Limb (tissue), 2 donors: ENCODE results near the gene GFY.
A peak's percentile ranks its signal among the peaks of the same experiment; 100 is the strongest.

Source experiments
- DNase-seq, 2 donors: peaks; one replicate each; pipeline ENCODE4 v3.0.0-alpha.2; 2016; ENCODE audit errors: extremely low spot score in 2 of 2

Gene GFY

DNA sequence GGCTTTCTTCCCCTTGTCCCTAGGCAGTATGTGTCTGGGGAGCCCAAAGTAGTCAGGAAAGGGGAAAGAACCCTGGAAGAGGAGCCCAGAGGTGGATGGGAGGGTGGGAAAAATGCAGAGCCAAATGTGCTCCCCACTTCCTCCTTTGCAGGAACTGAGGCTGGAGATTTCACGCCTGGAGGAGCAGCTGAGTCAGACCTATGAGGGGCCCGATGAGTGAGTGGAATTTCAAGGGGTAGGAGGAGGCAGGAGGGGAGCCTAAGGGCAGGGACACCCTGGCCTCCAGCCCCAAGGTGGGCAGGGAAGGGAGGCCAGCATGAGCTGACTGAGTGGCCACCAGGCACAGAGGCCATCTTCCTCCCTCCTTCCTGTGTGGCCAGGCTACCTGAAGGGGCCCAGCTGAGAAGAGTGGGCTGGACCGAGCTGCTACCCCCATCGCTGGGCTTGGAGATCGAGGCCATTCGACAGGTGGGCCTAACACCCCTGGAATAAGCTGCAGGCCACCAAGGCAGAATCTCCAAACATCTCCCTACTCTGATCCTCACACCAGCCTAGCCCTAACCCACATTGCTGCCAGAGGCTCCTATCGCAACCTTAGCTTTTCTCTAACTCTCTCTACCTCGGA, 16.3 kb upstream of the GFY start:
- DNase-seq: no peak

- DNase-seq: no peak
Measured at GRCh38 chr19:49409441-49410029, 15.7 kb upstream of the GFY start.

GRCh38 chr19:49411681-49412326, 13.4 kb upstream of the GFY start:
- DNase-seq: no peak

- DNase-seq: no peak
Measured at GRCh38 chr19:49413348-49413747, 11.8 kb upstream of the GFY start.

GRCh38 chr19:49414256-49414655, 10.9 kb upstream of the GFY start:
- no peak for DNase-seq

DNA sequence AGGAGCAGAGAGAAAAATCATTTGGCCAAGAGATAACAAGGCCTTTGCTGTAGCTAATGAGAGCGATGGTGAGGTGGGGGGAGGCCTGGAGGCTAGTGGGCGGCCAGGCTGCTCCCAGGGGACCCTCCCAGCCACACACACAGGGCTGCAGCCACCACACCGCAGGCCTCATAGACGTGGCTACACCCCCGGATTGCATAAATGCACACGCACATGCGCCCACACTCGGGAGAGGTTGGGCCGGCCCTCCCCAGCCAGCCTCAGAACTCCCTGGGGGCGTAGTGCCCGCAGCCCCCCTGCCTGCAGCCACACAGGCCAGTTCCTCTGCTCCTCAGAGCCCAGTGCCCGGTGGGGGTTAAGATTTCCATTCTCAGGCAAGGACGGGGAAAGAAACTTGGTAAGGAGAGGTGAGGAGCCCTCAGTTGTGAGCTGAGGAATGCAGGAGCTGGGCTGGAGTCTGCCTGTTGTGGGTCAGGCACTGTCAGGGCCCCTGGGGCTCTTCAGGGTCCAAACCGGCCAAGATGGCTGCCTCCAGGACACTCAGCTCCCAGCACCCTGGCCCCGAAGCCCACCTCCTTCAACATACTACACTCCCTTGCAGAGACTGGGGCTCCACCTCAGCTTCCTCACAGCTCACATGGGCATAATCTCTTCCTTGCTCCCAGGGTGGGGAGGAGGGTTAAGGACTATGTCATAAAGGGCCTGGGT, 9.9 kb upstream of the GFY start:
- DNase-seq: no peak

DNA sequence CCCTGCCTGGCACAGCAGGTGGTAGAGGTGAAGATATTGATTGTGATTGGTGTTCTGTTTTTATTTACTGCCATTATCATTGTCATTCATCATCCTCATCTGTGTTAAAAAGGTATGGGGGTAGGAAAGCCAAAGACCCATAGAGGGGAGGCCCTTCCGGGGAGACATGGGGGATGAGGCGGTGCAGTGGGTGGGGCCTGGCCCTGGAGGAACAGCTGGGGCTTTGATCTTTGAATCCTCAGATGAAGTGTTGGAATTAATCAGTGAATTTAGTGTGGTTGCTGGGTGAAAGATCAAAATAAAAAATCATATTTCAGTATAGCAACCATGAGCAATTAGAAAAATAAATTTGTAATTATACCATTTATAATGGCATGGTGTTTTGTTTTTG, 9.4 kb upstream of the GFY start:
- no peak for DNase-seq

- DNase-seq: no peak
Measured at GRCh38 chr19:49417088-49417487, 8.1 kb upstream of the GFY start.

DNA sequence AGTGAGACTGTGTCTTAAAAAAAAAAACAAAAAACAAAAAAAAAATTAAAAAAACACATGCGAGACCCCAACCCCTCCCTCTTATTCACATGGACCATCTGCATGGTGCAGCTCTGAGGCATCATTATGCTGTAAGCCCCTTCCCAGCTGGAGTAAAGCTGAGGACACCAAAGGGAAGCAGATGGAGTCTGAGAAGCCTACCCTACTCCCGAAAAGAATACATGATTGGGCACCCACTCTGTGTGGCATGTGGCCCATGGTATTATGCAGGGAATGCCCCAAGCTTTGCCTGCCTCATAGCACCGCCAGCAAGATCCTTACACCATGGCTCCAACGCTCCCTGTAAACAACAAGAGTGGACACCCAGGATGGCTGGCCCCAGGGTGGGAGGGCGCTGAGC, 6.7 kb upstream of the GFY start:
- no peak for DNase-seq

GRCh38 chr19:49419173-49419572, 6.0 kb upstream of the GFY start:
- DNase-seq: no peak

DNA sequence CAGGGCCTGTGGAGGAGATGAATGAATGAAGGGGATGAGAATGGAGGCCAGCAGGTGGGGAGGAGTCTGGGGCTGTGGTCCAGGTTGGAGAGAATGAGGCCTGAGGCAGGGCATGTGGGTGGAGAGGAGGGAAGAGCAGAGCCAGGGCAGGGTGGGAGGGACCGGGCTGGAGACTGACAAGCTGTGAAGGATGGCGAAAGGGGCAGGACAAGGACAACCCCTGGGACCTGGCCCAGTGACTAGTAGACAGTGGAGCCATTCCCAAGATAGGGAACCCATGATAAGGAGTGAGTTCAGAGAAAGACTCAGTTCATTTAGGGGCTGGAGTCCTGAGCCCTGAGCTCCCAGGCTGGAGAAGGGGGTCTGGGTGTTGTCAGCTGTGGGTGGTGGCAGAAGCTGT, 5.0 kb upstream of the GFY start:
- no peak for DNase-seq

- peak; percentile 51 to 79 for DNase-seq
Measured at GRCh38 chr19:49421039-49421877, 3.9 kb upstream of the GFY start.

GRCh38 chr19:49421878-49422202, 3.3 kb upstream of the GFY start:
- no peak for DNase-seq

- DNase-seq: peak in 1 of 2 donors; percentile 67
Measured at GRCh38 chr19:49422407-49423070, 2.6 kb upstream of the GFY start.

DNA sequence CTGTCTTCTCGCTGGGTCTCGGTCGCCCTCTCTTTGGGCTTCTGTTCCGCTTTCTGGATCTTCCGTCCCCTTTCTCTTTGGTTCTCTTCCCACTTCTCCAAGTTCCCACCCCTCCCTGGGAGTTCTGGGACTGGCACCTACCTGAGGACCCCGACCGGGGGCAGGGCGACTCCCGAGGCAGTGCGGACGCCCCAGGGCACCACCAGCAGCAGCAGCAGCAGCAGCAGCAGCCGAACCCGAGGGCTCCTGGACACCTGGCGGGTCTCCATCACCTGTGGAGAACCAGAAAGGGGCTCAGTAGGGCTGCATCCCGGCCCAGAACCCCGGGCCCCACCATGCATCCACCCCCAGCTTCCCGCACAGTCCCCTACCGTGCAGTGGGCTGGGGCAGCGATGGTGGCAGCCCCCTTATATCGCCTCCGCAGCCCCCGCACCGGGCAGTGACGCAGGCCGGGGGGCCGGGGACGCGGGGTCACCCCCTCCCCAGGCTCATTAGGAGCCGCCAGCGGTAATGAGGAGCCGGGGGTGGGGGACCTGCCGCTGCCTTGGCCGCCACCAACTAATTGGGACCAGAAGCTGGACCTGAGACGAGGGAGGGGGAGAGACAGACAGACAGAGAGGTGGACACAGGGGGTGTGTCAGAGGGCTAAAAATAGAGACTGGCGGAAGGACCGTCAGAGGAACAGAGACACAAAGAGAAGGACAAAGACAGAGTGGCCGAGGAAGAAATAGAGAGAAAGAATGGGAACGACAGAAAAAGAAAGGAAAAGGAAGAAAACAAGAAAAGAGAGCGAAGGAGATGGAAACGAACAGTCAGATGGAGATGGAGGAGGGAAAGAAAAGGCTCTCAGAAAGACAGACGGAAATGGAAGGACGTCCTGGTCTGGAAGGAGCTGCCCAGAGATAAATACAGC, 1.9 kb upstream of the GFY start, which contains the start of gene PTH2:
TSS of gene PTH2 (minus strand) at position 371 of the 914 bp plus-strand sequence. CDS start at position 269, 102 bp downstream.
- no peak for DNase-seq

- DNase-seq: no peak
Measured at GRCh38 chr19:49423985-49424303, 1.2 kb upstream of the GFY start.

DNA sequence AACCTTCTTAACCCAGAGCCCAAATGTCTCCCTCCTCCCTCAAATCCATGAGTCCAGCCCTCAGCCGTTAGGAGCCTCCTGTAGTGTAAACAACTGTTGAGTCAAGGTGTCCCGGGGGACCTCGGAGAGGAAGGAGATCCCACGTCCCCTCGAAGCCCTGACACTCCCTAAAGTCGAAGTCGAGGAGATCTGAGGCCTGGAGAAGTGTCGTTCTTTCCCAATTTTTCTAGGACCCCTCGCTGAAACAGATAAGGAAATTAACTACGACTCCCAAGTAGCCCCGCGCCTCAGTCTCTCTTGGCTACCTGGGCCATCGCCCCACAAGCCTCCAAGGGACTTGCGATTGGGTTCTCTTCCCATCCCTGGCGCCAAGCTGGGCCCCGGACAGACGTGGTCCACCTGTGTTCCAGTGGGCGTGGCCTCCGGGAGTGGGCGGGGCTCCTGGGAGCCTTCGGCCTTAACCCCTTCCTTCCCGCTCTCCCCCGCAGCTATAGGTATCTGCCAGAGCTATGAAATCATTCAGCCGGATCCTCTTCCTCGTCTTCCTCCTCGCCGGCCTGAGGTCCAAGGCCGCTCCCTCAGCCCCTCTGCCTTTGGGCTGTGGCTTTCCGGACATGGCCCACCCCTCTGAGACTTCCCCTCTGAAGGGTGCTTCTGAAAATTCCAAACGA, 869 bp downstream of the GFY start:
- DNase-seq: no peak

GRCh38 chr19:49427339-49427738, 2.2 kb downstream of the GFY start:
- no peak for DNase-seq

- no peak for DNase-seq
Measured at GRCh38 chr19:49427855-49428546, 2.8 kb downstream of the GFY start.
